HG03342 (cell line): Measurements from ENCODE around the gene HDLBP.
A peak's percentile ranks its signal among the peaks of the same experiment; 100 is the strongest.

Source experiments
- ATAC-seq: cut with Tn5 transposase; IDR thresholded peaks from one replicate; pipeline ENCODE4 v1.9.1; 2021; ENCODE audit warnings: mild to moderate bottlenecking, moderate library complexity; ENCODE audit not compliant: unreplicated experiment

HDLBP gene

GRCh38 chr2:241315093-241315878 lies at the start of gene HDLBP:
TSS of gene HDLBP (minus strand) at chr2:241315672. CDS start at chr2:241266869, 48,803 bp downstream.
- peak; percentile 60 for ATAC-seq

- no peak for ATAC-seq
Measured at GRCh38 chr2:241364781-241365180, 49.3 kb upstream of the HDLBP start.

DNA sequence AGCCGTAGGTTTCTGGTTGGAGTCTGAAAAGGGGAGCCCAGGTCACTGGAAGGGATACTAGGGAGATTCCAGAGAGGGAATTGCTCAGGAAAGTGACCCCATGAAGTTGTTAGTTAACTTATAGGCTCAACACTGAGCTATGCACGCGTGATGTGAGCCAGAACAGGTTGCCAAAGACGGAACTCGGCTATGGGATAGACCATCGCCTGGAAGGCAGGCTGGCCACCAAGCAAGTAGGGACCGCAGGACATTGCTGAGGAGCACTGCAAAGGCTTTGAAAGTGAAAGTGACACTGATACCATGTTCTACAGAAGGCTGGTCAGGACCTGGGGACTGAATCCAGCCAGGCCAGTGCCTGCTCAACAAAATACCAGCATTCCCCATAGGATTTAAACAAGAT lies 48.0 kb upstream of the HDLBP start:
- ATAC-seq = no peak

DNA sequence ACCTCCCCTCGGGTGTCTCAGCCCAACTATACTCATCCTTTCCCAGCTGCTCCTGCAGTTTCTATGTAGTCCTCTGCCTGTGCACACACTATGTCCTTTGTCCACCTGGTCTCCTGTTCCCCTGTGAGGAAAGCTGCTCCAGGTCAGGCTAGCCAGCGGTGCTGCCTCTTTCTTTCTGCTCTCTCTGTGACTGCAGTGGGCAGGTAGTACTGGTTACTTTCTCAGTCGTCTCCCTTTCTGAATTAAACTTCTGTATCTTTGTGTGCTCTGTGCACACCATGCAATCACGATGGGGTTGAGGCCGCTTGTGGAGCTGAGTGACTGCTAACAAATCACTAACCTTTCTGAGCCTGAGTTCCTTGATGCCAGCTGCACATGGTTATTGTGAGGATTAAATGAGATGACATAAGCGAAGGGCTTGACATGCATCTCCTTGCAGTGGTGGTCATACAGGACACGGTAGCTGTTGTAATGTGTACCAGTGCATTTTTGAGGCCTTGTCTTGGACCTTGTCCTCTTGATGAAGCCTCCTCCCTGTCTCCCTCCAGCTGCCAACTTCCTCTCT lies 44.1 kb upstream of the HDLBP start:
- no peak for ATAC-seq

DNA sequence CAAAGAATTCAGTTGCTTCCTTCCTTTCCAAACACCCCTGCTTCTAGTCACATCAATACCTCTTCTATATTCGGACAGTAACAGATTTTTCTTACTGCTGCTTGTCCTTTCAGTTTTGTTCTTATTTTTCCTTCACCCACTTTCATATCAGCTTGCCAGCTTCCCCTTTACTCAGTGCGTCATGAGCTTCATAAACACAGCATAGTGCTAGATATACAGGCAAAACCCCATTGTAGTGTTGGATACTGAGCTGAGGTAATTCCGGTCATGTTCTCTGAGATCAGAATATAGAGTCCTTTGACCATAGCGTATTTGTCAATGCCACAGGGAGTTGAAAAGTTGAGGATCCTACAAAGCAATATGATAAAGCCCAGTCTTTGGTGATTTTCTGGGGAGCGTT lies 43.0 kb upstream of the HDLBP start:
- ATAC-seq = peak; percentile 37

DNA sequence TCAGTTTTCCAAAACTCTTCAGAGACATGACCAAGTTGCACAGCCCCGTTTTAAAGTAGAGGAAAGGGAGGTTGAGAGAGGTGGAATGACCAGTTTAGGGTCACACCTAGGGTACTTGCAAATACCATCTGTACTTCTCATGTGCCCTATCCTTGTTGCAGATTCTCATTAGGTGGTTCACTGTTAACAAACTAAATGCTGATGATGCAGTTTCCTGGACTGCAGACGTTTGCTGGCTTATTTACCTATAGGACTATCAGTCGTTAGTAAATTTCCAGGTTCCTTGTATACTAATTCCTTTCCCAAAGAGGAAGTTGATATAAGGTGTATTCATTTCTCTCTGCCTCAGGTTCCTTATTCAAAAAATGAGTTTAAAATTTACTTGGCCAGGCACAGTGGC lies 42.1 kb upstream of the HDLBP start:
- no peak for ATAC-seq

DNA sequence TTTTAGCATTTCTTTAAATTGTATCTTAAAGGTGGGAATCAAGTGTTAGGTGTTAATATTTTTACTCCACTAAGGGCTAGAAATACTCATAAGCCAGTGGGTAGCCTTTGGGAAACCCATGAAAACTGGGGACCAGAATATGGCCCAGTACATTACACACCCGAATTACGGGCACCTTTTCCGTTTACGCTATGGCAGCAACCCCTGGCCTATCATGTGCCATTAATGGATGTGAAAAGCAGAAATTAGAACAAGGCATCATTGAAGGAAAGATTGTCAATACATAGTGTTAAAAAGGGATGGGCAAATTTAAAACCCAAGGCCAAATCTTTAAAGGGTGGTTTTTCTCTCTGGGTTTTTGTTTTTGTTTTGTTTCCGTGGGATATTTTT lies 41.4 kb upstream of the HDLBP start:
- ATAC-seq = no peak

GRCh38 chr2:241355983-241356870 lies 40.8 kb upstream of the HDLBP start, which contains the start of gene FARP2:
TSS of gene FARP2 (plus strand) at chr2:241356285. CDS start at chr2:241373108, 16,823 bp downstream.
- peak; percentile 81 for ATAC-seq

DNA sequence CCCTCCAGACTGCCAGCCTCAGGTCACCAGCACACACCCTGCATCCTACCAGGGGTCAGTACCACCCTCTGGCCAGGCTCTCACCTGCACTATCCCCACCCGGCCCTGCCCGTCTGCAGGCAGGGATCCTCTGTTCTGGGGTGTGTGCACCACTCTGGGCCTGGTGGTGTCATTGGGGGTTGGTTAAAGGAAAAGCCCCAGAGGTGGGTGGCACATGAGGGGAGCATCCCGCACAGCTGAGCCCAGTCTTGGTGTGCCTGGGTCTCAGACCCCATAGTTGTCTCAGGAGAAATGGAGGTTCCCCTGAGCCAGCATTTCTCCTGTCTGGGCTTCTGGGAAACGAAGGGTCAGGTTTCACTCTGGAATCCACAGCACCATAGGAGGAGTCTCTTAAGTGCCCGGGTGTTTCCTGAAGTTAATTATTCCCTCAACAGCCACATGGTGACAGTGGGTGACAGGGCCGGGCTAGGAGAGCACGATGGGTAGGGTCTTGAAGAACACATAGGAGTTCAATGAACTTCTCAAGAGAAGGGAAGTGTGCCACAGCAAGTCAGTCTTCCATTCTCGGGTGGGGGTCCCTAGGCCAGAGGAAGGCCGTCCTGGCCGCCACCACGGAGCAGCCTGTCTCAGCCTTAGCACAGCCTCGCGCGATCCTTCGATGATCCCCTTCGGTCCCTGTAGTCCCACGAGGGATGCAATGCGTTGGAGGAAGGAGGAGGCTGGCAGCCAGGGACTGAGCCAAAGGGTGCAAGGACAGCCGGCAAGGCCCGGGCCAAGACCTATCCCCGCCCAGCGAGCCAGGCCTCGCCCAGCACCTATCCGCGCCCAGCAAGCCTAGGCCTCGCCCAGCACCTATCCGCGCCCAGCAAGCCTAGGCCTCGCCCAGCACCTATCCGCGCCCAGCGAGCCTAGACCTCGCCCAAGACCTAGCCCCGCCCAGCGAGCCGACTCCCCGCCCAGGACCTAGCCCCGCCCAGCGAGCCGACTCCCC lies 39.5 kb upstream of the HDLBP start:
- no peak for ATAC-seq

DNA sequence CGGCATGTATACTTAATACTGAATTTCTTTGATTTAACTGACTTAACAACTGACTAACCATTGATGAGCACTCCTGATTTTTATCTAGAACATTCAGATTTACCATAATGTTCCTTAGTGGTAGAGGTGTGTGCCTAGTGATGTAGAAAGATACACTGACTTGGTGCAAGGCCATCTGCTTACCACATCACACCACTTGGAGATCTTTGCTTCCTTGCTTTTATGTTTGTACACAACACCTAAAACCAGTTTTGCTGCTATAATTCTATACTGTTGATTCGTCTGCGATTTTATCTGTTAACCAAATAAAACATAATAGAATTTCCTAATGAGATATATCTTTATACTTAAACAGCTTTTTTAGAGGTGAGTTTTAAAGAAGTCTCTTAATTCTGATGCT lies 36.8 kb upstream of the HDLBP start:
- no peak for ATAC-seq

DNA sequence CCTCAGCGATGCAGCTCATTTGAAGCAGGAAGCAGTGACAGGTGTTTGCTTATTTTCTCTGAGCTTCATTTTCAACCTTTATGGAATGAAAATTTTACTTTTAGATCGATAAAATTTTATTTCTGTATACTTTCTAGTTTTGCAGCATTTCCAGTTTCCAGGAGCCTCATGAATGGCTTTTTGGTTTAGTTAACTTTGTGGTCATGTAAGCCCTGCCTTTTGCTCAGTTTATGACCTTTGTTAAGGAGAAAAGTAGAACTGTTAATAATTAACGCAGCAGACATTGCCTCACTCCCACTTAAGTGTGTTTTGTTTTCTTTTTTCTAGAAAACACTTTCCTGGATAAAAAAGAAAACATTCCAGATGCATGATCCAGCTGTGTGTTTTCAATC lies 36.2 kb upstream of the HDLBP start:
- no peak for ATAC-seq

GRCh38 chr2:241350878-241351639 lies 35.6 kb upstream of the HDLBP start:
- ATAC-seq = no peak

- ATAC-seq = no peak
Measured at GRCh38 chr2:241350530-241350877, 35.0 kb upstream of the HDLBP start.

DNA sequence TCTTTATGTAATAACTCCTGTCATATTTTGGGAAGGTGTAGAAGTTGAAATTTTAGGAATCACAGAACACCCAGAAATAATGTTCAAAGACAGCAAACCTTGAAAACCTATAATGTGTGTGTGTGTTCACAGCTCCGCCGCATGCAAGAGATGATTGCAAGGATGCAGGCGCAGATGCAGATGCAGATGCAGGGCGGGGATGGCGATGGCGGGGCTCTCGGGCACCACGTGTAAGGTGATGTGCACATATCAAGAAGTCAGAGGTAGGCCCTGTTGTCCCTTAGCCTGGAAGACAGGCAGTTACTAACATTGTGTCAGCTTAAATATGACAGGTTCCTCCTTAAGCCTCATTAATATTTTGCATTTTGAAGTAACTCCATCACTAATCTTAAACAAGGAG lies 34.5 kb upstream of the HDLBP start:
- ATAC-seq = no peak

DNA sequence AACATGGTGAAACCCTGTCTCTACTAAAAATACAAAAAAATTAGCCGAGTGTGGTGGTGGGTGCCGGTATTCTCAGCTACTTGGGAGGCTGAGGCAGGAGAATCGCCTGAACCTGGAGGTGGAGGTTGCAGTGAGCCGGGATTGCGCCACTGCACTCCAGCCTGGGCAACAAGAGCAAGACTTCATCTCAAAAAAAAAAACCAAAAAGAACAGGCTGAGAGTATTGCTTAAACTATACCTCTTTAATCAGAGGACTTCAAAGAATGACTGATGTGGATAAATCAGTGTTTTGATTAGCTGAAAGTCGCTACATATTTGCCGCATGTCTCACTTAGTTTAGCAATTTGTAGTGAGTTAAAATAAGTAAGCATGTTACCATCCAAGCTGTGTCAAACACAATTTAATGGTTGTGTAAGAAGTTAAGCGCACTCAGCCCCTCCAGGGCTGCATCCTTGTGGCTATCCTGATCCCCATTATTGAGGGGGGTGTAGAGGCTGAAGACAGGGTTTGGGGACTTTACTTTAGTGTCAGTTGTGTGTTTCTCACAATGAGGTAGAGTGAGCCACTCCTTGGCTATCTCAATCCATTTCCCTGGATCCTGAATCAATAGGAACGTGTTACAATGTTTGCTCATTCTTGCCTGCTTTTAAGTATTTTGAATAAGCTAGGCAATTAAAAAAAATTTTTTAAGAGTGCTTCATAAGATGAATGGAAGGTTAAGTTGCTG lies 29.6 kb upstream of the HDLBP start:
- ATAC-seq = no peak

DNA sequence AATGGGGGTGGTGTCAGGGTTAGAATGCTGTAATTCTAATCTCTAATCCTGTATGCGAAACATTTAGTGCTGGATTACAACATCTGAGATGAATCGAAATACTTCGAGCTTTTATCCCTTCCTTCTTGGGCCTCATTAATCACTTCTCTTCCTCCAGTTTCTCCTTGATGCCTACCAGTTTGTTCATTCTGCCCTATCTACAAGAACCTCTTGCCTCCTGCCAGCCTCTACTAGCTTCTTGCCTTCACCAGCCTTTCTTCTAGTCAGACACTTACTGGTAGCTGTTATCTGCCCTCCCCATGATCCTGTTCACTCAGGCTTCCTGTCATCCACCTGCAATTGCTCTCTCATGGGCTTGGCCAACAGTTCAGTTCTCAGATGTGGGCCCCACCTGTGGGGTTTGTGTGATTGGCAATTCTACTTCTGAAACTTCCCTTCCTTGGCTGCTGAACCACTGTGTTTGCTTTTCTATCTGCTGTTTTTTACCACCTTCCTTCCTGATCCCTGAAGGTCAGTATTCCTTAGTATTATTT lies 25.2 kb upstream of the HDLBP start:
- no peak for ATAC-seq

DNA sequence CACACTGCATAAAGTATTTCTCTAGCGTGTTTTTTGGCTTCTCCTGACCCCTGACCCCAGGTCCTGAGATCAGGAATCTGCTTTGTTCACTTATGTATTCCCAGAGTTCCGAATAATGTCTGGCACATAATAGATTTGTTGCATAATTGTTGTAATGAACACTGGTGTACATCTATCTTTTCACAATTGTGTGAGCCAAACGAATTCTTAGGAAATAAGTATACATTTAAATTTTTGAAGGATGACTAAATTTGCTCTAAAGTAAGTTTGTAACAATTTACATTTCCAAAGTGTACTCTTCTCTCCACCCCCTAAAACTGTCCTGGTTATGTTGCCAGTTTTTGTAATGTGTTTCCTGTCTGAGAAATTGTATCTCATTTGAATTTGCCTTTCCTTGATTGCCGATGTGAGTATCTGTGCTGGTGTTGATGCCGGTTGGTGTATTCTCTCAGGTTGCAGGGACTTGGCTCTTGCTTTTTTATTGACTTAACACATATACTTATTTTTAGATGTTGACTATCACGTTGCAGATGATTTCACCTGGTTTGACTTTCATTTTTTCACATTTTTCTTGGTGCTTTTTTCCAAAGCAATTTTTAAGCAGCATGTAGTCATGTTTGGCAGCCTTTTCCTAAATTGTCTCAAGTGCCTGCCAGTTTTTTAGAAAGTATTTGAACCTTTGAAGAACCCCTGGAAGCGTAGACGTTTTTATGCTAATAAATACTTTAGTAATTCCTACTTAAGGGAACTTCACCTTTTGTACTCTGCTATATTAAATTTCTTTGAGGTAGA lies 24.6 kb upstream of the HDLBP start:
- no peak for ATAC-seq

GRCh38 chr2:241334813-241335212 lies 19.3 kb upstream of the HDLBP start:
- no peak for ATAC-seq
